ENCODE data around the gene ANLN. TPM values are rescaled to one million over a fixed set of nuclear protein-coding genes. Genes with fewer than 3 reads are reported as not detected.

ANLN gene
- total and polyA plus RNA-seq, 9 of the 15 experiments (the other 6 are each of a cell fraction or from before 2014, with no cell fraction given), result 18.1 to 66.2 (median 38.7) TPM

DNA sequence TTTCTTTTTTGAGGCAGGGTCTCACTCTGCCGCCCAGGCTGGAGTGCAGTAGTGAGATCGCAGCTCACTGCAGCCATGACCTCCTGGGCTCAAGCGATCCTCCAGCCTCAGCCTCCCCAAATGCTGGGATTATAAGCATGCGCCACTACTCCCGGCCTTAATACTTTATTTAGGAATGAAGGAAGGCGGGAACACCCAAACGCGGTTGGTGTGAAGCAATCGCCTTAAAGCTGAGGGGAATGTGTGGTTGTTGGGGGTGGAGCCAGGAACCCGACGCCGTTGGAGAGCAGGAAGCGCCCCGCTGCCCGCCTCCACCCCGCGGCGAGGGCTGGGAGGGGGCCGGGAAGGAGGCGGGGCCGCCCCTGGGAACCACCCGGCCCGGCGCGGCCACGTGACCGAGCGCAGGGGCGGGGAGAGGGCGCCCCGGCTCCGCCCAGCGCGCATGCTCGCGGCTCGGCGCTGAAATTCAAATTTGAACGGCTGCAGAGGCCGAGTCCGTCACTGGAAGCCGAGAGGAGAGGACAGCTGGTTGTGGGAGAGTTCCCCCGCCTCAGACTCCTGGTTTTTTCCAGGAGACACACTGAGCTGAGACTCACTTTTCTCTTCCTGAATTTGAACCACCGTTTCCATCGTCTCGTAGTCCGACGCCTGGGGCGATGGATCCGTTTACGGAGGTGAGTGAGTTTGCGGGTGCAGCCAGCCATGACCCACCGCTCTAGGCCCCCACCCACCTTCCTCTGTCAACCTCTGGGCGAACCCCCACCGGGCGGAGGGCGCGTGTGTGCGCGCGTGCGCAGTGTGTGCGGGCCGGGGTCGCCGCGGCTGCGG is at the start of gene ANLN (continued):
- TF ChIP-seq CCAR2 (IDR thresholded peaks at IDR 0.05; ENCODE audit: low read depth, low read length) (no peak), ZBTB7A (IDR thresholded peaks at IDR 0.05; ENCODE audit: borderline replicate concordance, control insufficient read depth, low read depth, low read length) (peak; percentile 91), MAFK (IDR thresholded peaks at IDR 0.05; ENCODE audit: low read length) (no peak), HNRNPK (IDR thresholded peaks at IDR 0.05; ENCODE audit: low read depth, low read length, poor library complexity, severe bottlenecking) (no peak), ZBTB12 (CRISPR knock-in tag; IDR thresholded peaks at IDR 0.05) (no peak), EGR1 (conservative IDR thresholded peaks at IDR 0.05) (peak; percentile 18; the same call in 1 of the 2 replicates), ILF3 (IDR thresholded peaks at IDR 0.05; ENCODE audit: borderline replicate concordance) (no peak), ZNF449 (CRISPR knock-in tag; IDR thresholded peaks at IDR 0.05) (0 out of 2 replicates have a peak, but pooled peaks have one; percentile 43), MAFG (tag; conservative IDR thresholded peaks at IDR 0.05) (no peak), ZNF507 (tag; conservative IDR thresholded peaks at IDR 0.05) (no peak), SRSF7 (optimal IDR thresholded peaks at IDR 0.05; ENCODE audit: low read depth, low read length) (no peak), ZBTB8A (IDR thresholded peaks at IDR 0.05; ENCODE audit: partially characterized antibody) (no peak), GATAD2A (IDR thresholded peaks at IDR 0.05) (no peak), ZZZ3 (IDR thresholded peaks at IDR 0.05) (no peak), ZNF324 (CRISPR knock-in tag; IDR thresholded peaks at IDR 0.05) (no peak), ELK3 (CRISPR knock-in tag; IDR thresholded peaks at IDR 0.05) (no peak), ZNF583 (CRISPR knock-in tag; IDR thresholded peaks at IDR 0.05) (0 out of 2 replicates have a peak, but pooled peaks have one; percentile 29), MCM2 (IDR thresholded peaks at IDR 0.05; ENCODE audit: low read depth) (no peak)
- TF ChIP-seq, protein P1, sequence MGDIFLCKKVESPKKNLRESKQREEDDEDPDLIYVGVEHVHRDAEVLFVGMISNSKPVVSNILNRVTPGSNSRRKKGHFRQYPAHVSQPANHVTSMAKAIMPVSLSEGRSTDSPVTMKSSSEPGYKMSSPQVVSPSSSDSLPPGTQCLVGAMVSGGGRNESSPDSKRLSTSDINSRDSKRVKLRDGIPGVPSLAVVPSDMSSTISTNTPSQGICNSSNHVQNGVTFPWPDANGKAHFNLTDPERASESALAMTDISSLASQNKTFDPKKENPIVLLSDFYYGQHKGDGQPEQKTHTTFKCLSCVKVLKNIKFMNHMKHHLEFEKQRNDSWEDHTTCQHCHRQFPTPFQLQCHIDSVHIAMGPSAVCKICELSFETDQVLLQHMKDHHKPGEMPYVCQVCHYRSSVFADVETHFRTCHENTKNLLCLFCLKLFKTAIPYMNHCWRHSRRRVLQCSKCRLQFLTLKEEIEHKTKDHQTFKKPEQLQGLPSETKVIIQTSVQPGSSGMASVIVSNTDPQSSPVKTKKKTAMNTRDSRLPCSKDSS (IDR thresholded peaks at IDR 0.05; ENCODE audit: low read depth, partially characterized antibody), result no peak
- TF ChIP-seq, protein P2, sequence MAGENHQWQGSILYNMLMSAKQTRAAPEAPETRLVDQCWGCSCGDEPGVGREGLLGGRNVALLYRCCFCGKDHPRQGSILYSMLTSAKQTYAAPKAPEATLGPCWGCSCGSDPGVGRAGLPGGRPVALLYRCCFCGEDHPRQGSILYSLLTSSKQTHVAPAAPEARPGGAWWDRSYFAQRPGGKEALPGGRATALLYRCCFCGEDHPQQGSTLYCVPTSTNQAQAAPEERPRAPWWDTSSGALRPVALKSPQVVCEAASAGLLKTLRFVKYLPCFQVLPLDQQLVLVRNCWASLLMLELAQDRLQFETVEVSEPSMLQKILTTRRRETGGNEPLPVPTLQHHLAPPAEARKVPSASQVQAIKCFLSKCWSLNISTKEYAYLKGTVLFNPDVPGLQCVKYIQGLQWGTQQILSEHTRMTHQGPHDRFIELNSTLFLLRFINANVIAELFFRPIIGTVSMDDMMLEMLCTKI (IDR thresholded peaks at IDR 0.05; ENCODE audit: partially characterized antibody), result no peak
- TF ChIP-seq, protein P3, sequence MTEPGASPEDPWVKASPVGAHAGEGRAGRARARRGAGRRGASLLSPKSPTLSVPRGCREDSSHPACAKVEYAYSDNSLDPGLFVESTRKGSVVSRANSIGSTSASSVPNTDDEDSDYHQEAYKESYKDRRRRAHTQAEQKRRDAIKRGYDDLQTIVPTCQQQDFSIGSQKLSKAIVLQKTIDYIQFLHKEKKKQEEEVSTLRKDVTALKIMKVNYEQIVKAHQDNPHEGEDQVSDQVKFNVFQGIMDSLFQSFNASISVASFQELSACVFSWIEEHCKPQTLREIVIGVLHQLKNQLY (CRISPR knock-in tag; conservative IDR thresholded peaks at IDR 0.05), result no peak
